SU-DHL-6 (cell line): Measurements from ENCODE around the gene UMODL1.

ENCODE experiments used
- H2AFZ ChIP-seq: fragments of 200-600 bp; sonication (generic); 2 replicates; pipeline ENCODE4 v1.6.1; 2014; ENCODE audit warnings: low read depth, mild to moderate bottlenecking, moderate library complexity, mixed read lengths, antibody characterized with exemption, low read length; ENCODE audit not compliant: severe bottlenecking
- H3F3A ChIP-seq: fragments of 200-600 bp; shearing (Covaris generic); 2 replicates; pipeline ENCODE4 v1.6.0; 2016; ENCODE audit warnings: antibody characterized with exemption, mild to moderate bottlenecking; ENCODE audit not compliant: insufficient read depth
- H3K27ac ChIP-seq: fragments of 200-600 bp; sonication (generic); 2 replicates; pipeline ENCODE4 v1.5.1; 2016; ENCODE audit warnings: low read depth, mild to moderate bottlenecking, low read length, moderate library complexity, mixed read lengths
- H3K27me3 ChIP-seq: fragments of 200-600 bp; sonication (generic), shearing (Covaris generic); 2 replicates; pipeline ENCODE4 v1.6.0; 2014; ENCODE audit warnings: mild to moderate bottlenecking, low read length
- H3K36me3 ChIP-seq: fragments of 200-600 bp; sonication (generic); 2 replicates; pipeline ENCODE4 v1.6.1; 2014; ENCODE audit warnings: mild to moderate bottlenecking, low read length, mixed read lengths
- H3K4me2 ChIP-seq: fragments of 300-600, 200-600 bp; shearing (Covaris generic), sonication (generic); 2 replicates; pipeline ENCODE4 v1.6.0; 2014; ENCODE audit warnings: low read length, low read depth, mild to moderate bottlenecking; ENCODE audit not compliant: poor library complexity, severe bottlenecking
- H3K4me3 ChIP-seq: fragments of 200-600 bp; sonication (generic); 2 replicates; pipeline ENCODE4 v1.5.1; 2014; ENCODE audit warnings: antibody characterized with exemption, low read length, mild to moderate bottlenecking, mixed read lengths; ENCODE audit not compliant: insufficient read depth, poor library complexity, severe bottlenecking
- H3K79me2 ChIP-seq: fragments of 200-600 bp; sonication (generic); 2 replicates; pipeline ENCODE4 v1.6.1; 2014; ENCODE audit warnings: mild to moderate bottlenecking, low read length, moderate library complexity; ENCODE audit not compliant: insufficient read depth
- H3K9ac ChIP-seq: fragments of 200-600 bp; sonication (generic); 2 replicates; pipeline ENCODE4 v1.7.0; 2014; ENCODE audit warnings: mild to moderate bottlenecking, low read length
- H3K9me2 ChIP-seq: fragments of 200-600 bp; sonication (generic); replicated peaks from 2 replicates; pipeline ENCODE4 v1.6.1; 2014; ENCODE audit warnings: low read length; ENCODE audit not compliant: insufficient read depth
- H3K9me3 ChIP-seq: fragments of 200-600 bp; sonication (generic); 2 replicates; pipeline ENCODE4 v1.6.1; 2014; ENCODE audit warnings: low read length, mixed read lengths; ENCODE audit not compliant: insufficient read depth
- H4K20me1 ChIP-seq: fragments of 200-600 bp; sonication (generic); 2 replicates; pipeline ENCODE4 v1.6.1; 2014; ENCODE audit warnings: low read depth, mild to moderate bottlenecking, antibody characterized with exemption, low read length, moderate library complexity, mixed read lengths
- EZH2phosphoT487 ChIP-seq: fragments of 200-600 bp; sonication (generic), shearing (Covaris generic); conservative IDR thresholded peaks from 2 replicates; pipeline ENCODE4 v1.6.1; 2018; ENCODE audit warnings: mild to moderate bottlenecking, antibody characterized with exemption, low read length, moderate library complexity, mixed read lengths
- TF ChIP-seq, protein P1 (sequence below): fragments of 200-600 bp; sonication (generic); IDR thresholded peaks from one replicate; pipeline ENCODE4 v1.5.1; 2017; ENCODE audit warnings: antibody characterized with exemption, mild to moderate bottlenecking, low read length, moderate library complexity; ENCODE audit not compliant: insufficient read depth, poor library complexity, severe bottlenecking

The UMODL1 gene

DNA sequence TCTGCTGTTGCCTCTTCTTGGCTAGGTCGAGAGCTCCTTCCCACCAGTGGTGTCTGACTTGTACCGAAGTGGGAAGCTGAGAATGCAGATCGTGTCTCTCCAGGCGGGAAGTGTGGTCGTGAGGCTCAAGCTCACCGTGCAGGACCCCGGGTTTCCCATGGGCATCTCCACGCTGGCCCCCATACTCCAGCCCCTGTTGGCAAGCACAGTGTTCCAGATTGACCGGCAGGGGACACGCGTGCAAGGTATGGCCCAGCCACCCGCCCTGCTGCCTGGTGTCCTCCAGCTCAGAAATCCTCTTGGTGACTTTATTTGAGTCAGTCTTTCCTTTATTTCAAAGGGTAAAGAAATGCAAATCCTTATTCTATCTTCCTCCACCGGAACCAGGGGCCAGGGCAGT lies 32.7 kb downstream of the UMODL1 start:
- H3K9me3 ChIP-seq: no peaks in the 10 kb centered on the region
- no peak overlapping the region for H2AFZ ChIP-seq
- H3K9me2 ChIP-seq: no peaks in the 10 kb centered on the region
- no peaks in the 10 kb centered on the region for H3K36me3 ChIP-seq
- H3K27ac ChIP-seq: no peak overlapping the region
- H4K20me1 ChIP-seq: no peaks in the 10 kb centered on the region
- H3K9ac ChIP-seq: no peak overlapping the region
- H3K27me3 ChIP-seq: no peaks in the 10 kb centered on the region
- H3F3A ChIP-seq: 0 out of 2 replicates have a peak, but pooled peaks cover 5% of the 10 kb centered on the region
- no peak overlapping the region for H3K4me2 ChIP-seq
- no peaks in the 10 kb centered on the region for H3K79me2 ChIP-seq
- TF ChIP-seq, protein P1, sequence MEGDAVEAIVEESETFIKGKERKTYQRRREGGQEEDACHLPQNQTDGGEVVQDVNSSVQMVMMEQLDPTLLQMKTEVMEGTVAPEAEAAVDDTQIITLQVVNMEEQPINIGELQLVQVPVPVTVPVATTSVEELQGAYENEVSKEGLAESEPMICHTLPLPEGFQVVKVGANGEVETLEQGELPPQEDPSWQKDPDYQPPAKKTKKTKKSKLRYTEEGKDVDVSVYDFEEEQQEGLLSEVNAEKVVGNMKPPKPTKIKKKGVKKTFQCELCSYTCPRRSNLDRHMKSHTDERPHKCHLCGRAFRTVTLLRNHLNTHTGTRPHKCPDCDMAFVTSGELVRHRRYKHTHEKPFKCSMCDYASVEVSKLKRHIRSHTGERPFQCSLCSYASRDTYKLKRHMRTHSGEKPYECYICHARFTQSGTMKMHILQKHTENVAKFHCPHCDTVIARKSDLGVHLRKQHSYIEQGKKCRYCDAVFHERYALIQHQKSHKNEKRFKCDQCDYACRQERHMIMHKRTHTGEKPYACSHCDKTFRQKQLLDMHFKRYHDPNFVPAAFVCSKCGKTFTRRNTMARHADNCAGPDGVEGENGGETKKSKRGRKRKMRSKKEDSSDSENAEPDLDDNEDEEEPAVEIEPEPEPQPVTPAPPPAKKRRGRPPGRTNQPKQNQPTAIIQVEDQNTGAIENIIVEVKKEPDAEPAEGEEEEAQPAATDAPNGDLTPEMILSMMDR: no peak
- no peak for TF ChIP-seq EZH2phosphoT487
- H3K4me3 ChIP-seq: no peak overlapping the region

DNA sequence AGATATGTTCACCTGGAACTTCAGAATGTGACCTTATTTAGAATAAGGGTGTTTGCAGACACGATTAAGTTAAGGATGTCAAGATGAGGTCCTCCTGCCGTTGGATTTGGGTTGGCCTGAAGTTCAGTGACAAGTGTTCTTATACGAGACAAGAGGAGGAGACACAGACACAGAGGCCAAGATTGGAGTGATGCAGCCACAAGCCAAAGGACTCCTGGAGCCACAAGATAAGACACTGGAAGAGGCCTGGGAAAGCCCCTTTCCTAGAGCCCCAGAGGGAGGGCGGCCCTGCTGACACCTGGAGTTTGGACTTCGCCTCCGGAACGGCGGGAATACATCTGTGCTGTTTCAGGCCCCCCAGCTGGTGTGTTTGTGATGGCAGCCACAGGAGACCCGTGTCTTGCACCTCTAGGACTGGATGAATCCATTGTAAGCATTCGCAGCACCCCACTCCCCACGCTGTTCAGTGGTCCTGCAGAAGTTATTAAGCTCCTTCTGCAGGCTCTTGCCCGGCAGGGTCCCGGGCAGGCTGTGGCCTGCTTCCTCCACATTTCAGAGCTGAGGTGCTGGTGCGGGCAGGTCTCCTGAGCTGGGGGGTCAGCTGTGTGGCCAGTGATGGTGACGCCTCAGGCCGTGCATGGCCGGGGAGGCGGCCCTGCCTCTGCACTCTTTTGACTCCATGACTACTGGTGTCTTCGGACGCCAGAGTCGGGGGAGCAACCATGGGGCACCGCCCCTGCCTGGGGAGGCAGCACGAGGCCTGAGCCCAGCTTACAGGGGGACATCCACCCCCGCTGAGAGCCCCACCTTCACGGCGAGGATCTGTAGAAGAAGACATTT lies 34.6 kb downstream of the UMODL1 start:
- Histone ChIP-seq H3F3A (0 out of 2 replicates have a peak, but pooled peaks cover 5% of the 10 kb centered on the region), H3K9me3 (no peaks in the 10 kb centered on the region), H3K4me3 (no peak overlapping the region), H3K9ac (no peak overlapping the region), H3K79me2 (no peaks in the 10 kb centered on the region), H3K4me2 (no peak overlapping the region), H4K20me1 (no peaks in the 10 kb centered on the region), H3K27ac (no peak overlapping the region), H3K27me3 (no peaks in the 10 kb centered on the region), H2AFZ (no peak overlapping the region), H3K9me2 (no peaks in the 10 kb centered on the region), H3K36me3 (no peaks in the 10 kb centered on the region)
- TF ChIP-seq EZH2phosphoT487: no peak
- TF ChIP-seq, protein P1: no peak

DNA sequence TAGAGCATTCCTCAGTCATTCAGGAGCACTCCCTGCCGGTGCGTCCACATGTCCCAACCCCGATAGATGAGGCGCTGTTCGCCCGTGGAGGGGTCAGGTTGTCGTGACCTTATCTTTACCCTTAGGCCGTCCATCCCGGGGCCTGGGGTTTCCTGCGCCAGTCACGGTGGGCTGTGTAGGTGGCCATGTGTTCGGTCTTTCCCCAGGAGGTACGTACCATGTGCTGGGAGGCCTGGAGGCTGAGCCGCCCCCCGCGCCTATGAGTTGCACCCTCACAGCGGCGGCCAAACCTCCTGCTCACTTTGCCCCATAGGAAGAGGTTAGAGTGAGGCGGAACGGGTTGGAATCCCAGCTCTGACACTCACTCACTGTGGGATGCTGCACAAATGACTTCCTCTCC lies 35.3 kb downstream of the UMODL1 start:
- TF ChIP-seq, protein P1: no peak
- no peak for TF ChIP-seq EZH2phosphoT487
- no peaks in the 10 kb centered on the region for H3K36me3 ChIP-seq
- no peak overlapping the region for H3K9ac ChIP-seq
- H2AFZ ChIP-seq: no peak overlapping the region
- H3F3A ChIP-seq: 0 out of 2 replicates have a peak, but pooled peaks cover 5% of the 10 kb centered on the region
- H3K27ac ChIP-seq: no peak overlapping the region
- no peaks in the 10 kb centered on the region for H3K9me2 ChIP-seq
- no peaks in the 10 kb centered on the region for H3K79me2 ChIP-seq
- no peak overlapping the region for H3K4me3 ChIP-seq
- H3K27me3 ChIP-seq: no peaks in the 10 kb centered on the region
- no peaks in the 10 kb centered on the region for H4K20me1 ChIP-seq
- no peak overlapping the region for H3K4me2 ChIP-seq
- no peaks in the 10 kb centered on the region for H3K9me3 ChIP-seq
